NCI-H446 treated with DMSO at 0.1 percent for 48 hours (cell line): ENCODE results near the gene IMPDH1.
A peak's percentile ranks its signal among the peaks of the same experiment; 100 is the strongest.

Experiments
- DNase-seq: peaks from one replicate; lab custom pipeline; 2025; lab: John Stamatoyannopoulos, UW

The IMPDH1 gene

GRCh38 chr7:128434413-128435326 lies 24.9 kb upstream of the IMPDH1 start:
- no peak for DNase-seq

DNA sequence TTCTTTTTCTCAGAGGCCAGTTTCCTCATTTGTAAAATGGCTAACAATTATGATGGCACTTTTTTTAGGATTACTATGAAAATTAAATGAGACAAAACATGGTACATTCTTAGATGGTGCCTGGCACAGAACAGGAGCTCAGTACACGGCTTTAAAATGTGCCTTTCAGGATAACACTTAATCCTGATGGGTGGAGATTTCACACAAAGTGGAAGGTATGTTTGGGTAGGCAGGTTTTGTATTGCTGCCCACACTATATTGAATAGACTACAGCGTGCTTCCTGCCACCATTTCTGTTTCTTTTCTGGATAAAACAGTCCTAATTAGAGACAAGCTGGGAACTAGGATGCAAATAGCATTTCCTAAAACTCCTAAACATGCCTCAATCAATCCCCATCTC lies 22.0 kb upstream of the IMPDH1 start:
- no peak for DNase-seq

DNA sequence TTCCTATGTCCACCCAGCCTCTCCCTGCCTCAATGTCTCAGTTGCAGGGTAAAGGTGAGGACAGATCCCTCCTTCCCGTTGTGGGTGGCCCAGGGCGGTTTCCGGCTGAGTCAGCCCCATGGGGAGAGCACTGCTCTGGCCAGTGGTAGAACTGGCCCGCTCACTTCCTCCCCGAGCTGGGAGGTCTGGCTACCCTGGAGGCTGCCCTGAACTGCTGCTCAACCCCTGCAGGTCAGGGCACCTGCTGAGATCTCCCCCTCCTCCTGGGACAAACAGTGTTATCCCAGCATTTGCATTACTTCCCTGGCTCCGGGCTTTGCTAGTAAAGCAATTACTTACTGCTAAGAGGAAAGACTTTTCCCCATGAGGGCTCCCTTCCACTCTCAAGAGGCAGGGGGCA lies 21.4 kb upstream of the IMPDH1 start:
- DNase-seq, result no peak

GRCh38 chr7:128430207-128430606 lies 20.4 kb upstream of the IMPDH1 start:
- DNase-seq, result no peak

- peak; percentile 33 for DNase-seq
These were observed 17.6 kb upstream of the IMPDH1 start for GRCh38 chr7:128427289-128427891.

- DNase-seq, result no peak
These were observed 16.1 kb upstream of the IMPDH1 start for GRCh38 chr7:128425850-128426249.

DNA sequence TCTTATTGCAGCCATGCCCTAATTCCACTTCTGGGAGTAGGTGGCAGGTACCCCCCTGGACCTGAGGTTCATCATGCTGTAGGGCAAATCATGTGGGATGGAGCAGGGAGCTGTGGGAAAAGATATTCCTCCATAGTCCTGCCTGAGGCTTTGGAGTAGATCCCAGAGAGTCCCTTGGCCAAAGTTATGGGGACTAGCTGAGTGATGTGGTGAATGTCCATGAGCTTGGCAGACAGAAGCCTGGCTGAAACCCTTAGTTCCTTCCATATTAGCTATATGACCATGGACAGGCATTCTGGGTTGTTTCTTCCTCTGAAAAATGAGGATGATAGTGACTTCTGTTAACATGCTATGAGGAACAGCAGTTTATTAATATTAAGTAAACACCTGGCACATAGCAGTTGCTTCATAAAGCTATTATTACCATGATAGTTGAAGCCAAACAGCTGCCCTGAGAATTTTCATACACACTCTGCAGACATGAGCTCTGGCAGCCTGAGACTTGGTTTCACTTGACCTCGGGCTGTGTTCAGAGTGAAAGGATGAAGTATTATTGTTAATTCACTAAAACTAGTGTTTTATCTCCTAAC lies 15.0 kb upstream of the IMPDH1 start:
- DNase-seq, result no peak

- DNase-seq, result no peak
These were observed 13.1 kb upstream of the IMPDH1 start for GRCh38 chr7:128422842-128423241.

- DNase-seq, result no peak
These were observed 12.3 kb upstream of the IMPDH1 start for GRCh38 chr7:128422037-128422436.

DNA sequence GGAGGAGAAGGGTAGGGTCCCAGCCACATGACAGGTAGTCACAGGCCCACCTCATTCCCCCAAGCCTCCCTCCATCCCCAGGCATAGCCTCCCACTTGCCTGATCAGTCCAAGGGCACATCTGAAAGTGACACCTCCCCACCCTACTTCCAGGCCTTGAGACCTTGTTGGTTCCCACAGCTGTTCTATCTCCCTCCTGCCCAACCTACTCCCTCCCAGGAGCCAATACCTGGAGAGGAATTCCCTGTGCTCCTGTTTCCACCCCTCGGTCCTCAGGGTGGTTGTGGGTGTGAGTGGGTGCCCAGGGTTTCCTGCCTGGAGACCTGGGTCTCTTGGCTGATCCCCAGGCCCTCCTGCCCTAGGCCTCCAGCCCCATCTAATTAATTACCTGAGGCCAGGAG lies 11.6 kb upstream of the IMPDH1 start:
- no peak for DNase-seq

- no peak for DNase-seq
These were observed 11.0 kb upstream of the IMPDH1 start for GRCh38 chr7:128420773-128421172.

GRCh38 chr7:128419257-128419656 lies 9.5 kb upstream of the IMPDH1 start:
- DNase-seq, result no peak

- no peak for DNase-seq
These were observed 7.3 kb upstream of the IMPDH1 start for GRCh38 chr7:128417071-128417470.

DNA sequence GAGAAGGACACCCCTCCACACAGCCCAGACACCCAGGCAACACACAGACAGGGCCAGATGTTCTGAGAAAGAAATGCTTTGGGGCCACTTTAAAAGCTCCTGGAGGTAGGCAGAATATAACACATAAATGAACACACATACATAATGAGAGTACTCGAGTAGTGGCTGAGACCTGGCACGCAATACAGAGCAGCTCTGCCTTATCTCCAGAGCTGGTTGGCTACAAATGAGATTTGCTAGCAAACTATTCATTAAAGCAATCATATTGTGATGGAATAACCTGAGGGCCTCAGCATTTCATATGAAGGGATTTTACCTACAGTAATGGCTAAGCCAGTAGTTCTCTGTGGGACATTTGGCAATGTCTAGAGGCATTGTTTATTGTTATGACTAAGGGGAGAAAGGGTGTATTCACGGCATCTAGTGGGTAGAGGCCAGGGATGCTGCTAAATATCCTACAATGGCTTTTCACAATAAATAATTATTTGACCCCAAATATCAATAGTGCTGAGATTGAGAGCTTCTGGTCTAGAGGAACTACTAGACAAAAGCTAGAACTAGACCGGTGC lies 5.5 kb upstream of the IMPDH1 start:
- no peak for DNase-seq

DNA sequence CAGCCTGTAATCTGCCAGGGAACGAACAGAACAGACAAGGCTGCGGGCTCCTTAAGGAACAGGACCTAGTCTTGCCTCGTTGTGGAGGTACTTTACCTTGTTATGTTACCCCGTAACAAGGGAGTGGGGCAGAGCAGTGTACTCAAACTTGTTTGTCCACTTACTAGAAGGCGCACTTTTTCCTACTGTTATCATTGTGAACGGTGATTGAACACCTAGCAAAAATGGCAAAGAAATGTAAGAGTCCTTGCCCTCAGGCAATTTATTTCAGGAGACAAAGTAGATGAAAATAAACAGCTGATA lies 620 bp upstream of the IMPDH1 start:
- no peak for DNase-seq

- DNase-seq, result no peak
These were observed 830 bp downstream of the IMPDH1 start for GRCh38 chr7:128408709-128409595.

DNA sequence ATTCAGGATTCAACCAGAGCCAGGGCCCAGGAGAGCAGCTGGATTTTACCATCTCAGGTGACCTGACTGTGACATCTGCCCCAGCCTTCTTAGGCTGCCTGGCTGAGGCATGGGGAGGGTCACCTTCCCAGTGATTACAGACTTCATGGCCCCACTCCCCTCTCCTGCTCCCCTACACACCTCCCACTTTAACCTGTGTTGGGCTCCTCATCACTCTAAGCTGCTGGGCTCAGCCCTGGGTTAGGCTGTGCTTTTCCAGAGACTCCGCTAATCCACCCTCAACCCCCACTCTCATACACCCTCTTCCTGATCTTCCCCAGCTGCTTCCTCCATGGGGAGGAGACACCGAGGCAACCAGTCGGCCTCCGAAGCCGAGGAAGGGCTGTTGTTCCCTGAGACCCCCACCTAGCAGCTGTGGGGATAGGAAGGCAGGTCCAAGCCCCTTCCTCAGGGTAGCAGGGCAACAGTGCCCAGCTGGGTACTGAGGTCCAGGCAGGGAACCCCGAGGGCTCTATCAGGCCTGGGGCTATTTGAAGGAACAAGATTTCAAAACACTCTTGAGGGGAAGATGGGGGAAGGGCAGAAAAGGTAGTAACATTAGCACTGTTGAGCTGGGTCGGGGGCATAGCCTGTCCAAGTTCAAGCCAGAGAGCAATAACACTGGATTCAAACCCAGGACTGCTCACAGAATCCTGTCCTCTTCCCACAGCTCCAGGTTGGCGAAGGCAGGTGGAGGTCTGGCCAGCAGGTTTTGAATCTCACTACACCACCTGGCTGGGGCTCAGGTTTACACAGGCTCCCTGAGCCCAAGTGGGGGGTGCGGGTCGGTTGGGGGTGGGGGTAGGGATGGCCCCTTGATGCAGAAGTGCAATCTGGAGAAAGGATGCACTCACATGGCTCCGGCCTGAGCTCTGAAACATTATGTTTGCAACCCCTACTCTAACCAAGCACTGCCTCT lies 1.8 kb downstream of the IMPDH1 start:
- no peak for DNase-seq

- no peak for DNase-seq
These were observed 2.6 kb downstream of the IMPDH1 start for GRCh38 chr7:128407233-128407589.

DNA sequence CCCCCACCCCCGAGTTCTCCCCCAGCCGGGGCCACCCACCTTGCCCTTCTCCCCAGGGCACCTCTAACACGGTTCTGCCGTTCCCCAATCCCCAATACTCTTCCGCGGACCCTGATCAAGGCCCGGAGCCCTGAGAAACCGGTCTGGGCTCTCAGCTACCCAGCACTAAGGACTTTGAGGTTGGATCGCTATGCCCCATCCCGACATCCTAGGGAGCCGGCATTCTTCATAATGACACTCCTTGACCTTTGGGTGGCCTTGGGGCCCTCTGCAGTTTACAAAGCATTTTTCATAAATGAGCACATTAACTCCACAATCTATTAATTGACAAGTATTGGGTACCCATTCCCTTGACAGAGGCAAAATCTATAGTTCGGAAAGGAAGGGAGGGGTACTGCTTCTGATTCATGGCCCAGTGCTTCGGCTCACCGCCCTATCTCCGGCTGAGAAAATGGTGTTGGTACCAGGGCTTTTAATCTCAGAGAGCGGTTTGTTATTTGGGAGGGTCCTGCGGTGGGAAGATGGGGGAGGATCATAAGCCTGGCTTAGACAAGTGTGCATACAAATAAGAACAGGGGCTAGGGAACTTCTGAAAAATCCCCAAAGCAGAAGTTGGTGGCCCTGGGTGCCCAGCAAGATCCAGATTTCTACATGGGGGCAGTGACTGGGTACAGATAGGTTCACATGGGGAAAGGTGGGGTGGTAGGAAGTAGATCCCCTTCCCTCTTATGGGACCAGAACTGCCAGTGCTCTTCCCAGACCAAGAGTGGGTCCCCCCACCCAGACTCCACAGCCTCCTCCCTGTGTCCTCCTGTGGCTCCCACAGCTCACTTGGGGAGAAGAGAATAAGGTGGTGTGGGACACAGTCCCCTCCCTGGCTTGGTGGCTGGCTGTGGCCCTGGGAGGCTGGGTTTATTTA lies 3.2 kb downstream of the IMPDH1 start:
- no peak for DNase-seq
